Stimulated activated CD4-positive, alpha-beta T cell treated with anti-CD3 and anti-CD28 coated beads, Interleukin-4, amount 100 ng/mL, for 48 hours (primary cell): ENCODE results near the gene NET1.
"Not testable (repeated sequence)": the region's sequence is repeated elsewhere in the genome, so short reads cannot be mapped to it uniquely, and the experiment has no call there.

Experiments
- DNase-seq, 2 donors: peaks; one replicate each; pipeline ENCODE4 v3.0.0-alpha.2; 2020; ENCODE audit warnings: low read depth in 2 of 2

Gene NET1

DNA sequence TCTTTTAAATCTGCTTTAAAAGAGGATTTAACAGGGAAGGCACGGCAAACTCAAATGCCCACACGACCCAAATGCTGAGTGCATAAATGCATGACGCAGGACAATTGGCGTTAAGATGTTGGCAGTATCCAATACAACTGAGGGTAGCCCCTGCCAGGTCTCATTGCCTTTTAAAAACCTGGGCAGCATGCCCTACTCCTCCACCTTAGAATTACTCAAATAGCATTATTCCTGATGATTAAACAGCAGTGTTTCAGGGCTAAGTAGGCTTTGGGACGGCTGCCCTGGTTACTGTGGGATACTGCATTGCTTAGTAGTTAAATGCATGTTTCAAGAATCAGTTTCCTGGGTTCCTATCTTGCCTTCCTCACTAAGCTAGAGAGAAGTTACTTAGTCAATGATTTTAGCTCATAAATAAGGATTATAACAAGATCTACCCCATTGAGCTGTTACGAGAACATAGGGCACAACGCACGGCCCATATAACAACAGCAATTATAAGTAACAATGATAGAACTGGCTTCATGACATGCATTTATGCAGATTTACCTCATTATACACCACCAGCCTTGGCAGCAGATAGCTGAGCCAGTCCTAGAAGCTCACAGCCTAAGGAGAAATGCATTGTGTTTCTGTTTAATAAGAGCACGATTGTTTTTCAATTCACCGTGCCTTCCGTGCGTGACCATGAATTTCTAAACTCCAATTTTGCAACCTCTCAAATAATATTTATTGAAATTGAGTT is 15.6 kb upstream of the NET1 start:
- no peak for DNase-seq

DNA sequence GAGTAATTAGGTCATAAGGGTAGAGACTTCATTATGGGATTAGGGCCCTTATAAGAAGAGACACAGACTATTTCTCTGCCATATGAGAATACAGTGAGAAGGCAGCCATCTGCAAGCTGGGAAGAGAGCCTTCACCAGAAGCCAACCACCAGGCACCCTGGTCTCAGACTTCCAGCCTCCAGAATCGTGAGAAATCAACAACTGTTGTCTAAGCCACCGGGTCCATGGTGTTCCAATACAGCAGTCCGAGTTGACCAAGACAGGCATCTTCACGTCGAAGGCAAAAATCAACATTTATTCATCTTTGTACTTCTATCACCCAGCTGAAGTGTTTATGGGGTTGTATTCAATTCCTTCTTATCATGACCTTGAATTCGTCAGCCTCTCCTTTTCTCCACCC is 13.0 kb upstream of the NET1 start:
- no peak for DNase-seq

DNA sequence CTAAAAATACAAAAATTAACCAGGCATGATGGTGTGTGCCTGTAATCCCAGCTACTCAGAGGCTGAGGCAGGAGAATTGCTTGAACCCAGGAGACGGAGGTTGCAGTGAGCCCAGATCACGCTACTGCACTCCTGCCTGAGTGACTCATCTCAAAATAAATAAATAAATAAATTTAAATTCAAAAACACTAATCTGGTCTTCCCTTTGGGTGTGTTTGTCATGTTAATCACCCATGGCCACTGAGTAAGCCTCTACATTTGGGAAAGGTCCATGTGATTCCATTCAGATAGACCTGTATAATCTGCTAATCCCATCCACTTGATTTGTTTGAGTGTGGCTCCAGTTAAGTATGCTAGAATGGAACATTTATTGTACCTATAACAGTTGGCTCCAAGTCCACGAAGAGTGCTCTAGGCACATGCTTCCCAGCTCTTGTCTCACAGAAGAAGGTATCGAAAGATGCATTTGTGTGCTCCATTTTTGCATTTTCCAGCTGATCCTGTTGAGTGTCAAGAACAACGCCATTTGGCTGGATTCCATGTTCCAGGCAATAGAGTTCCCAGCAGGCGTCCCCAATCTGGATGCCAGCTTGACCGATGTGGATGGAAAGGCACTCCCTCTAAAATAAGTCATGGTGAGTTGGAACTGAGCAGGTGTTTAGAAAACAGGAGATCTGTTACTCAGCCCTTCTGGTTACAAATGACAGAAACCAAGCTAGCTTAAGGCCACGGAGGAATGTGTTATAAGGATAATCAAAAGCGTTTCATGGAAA is 11.7 kb upstream of the NET1 start:
- DNase-seq, result no peak

DNA sequence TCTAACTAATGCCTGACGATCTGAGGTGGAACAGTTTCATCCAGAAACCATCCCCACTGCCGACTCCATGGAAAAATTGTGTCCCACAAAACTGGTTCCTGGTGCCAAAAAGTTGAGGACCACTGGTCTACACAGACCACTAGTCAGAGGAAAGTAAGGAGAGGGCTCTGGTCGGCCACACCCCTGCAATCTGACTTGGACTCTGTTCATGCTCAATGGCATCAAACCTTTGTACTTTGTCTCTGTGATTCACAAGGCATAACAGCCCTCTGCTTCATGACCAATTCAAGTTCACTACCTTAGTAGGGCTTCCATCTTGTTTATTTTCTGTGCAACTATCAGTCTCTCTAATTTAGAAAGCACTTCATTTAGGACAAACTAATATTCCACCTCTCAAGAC is 9.6 kb upstream of the NET1 start:
- DNase-seq, result no peak

DNA sequence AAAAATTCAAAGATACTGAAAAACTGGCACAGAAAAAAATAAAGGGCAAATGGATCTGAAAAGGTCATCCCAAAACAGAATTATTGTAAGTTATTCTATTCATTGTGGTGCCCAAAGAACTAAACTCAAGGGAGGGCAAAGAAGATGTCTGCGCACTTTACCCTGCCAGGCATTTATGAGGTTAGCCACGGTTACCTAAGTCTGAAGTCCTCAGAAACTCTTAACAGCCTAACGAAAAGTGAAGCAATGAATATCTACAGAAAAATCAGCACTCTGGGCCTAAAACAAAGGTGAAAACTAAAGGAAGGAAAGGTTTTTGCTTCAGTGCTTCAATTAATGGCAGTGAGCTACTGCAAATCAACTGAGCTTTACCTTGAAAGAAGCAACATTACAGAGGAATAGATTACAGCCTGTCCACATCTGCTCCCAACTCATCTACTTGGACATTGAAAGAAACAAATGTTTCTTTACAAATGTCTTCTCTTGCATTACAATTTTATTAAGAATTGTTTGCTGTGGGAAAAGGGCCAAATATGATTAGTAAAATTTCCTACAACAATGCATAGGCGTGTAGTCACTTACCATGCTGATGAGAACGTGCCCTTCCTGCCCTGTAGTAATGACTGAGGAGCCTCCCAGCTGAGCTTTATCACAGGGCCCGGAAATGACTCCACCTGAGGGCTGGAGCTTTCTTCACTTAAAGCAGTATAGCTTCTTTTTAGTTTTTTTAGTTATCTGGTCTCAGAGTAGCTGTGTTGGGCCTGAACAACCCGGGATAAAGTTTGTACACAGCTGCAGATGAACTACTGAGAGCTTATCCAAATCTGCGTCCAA is 7.9 kb upstream of the NET1 start, which contains the start of gene TUBAL3:
Gene TUBAL3 (minus strand): TSS at position 621 of the 834 bp plus-strand sequence. CDS start 36 bp downstream, at position 585.
- no peak for DNase-seq

DNA sequence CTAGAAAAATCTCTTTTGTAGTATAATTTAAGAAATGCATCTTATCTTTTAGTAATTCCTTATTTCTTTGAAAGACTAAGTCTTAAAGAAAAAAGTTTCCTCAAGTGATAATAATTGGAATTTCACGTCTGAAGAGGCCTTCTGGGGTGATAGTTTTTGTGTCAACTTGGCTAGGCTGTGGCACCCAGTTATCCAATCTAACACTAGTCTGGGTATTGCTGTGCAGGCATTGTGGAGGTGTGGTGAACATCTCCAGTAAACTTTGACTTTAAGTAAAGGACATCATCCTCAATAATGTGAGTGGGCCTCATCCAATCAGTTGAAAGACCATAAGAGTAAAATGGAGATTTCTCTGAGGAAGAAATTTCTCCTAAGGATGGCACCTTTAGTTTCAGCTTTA is 5.4 kb upstream of the NET1 start:
- no peak for DNase-seq

DNA sequence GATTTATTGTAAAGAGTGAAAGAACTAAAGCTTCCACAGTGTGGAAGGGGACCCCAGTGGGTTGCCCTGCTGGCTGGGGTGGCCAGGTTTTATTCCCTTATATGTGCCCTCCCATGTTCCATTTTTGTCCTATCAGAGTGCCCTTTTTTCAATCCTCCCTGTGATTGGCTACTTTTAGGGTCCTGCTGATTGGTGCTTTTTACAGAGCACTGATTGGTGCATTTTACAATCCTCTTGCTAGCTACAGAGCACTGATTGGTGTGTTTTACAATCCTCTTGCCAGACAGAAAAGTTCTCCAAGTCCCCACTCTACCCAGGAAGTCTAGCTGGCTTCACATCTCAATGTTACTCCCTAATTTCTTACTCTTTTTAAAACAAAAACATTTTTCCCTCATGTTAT is 1.6 kb upstream of the NET1 start:
- not testable (repeated sequence) for DNase-seq

DNA sequence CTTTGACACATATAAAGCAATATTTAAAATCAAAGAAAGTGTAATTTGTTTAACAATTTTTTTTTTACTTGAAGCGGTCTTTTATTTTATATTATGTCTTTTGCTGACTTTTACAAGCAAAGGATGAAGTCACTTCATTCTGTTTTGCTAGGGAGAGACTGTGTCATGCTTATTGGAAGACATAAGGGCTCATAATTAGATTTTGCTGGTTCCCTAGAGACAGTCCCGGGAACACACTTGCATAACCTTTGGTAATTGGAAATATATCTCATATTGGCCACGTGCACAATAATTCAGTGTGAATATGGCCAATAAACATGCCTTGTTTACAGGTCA is 448 bp upstream of the NET1 start:
- DNase-seq, result no peak

DNA sequence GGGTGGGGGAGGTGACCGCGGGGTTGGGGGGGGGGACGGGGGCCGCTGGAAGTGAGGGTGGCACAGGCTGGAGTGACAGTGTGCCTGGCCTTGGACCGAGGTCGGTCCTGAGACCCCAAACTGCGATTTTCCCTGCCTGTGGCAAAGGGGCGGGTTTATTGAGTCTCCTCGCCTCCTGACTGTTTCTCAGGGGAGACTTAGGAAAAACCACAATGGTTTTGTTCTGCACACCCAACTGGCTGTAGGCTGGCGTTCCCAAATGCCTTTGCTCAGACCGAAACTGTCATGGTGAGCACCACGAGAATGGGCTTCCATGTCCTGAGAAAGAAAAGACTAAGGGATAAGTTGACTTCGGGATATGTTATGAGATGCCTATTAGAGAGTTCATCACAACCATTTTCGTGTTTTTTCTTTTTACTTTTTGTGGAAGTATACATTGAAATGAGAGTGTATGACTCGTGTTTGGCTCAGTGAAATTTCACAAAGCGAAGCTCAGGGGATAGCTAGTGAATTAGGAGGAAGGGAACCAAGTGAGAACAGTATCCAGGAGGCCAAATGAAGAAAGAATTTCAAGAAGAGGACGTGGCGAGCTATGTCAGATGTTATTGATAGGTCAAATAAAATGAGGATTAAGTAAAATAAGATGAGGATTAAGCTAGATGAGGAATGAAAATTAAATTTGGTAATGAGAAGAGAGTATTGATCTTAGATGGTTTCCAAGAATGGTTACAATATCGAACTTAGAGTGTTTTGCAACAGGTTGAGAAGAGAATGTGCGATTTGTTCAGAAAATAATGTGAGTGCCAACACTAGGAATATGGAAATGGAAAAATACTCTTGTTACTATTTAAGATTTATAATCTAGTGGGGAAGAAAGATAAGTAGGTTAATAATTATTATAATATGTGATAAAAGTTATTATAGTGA is 918 bp downstream of the NET1 start:
- DNase-seq, result no peak

DNA sequence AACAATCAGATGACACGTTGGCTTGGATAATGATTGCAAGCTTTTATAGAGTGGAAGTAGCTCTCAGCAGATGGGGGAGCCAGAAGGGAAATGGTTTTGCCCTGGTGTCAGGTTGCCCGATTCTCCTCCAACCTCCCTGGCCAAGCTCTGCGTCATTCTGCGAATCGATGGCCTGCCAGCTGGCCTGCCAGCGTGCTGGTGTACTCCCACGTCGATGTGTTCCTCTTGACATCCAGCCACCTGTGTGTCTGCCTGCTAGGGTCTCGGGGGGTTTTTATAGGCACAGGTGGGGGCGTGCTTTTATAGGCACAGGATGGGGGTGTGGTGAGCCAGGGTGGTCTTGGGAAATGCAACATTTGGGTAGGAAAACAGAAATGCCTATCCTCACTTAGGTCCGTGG is 4.6 kb downstream of the NET1 start:
- DNase-seq, result no peak

DNA sequence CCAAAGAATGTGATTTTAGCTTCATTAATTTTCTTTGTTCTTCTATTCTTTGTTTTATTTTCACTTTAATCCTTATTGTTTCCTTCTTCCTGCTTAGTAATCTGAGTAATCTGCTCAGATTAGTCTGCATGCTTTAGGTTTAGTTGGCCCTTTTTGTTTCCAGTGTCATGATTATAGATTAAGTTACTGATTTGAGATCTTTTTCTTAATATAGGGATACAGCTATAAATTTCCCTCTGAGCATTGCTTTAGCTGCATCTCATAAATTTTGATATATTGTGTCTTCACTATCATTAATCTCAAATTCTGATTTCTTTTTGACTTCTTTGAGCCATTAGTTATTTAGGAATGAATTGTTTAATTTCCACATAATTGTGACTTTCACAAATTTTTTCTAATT is 6.2 kb downstream of the NET1 start:
- DNase-seq, result no peak

DNA sequence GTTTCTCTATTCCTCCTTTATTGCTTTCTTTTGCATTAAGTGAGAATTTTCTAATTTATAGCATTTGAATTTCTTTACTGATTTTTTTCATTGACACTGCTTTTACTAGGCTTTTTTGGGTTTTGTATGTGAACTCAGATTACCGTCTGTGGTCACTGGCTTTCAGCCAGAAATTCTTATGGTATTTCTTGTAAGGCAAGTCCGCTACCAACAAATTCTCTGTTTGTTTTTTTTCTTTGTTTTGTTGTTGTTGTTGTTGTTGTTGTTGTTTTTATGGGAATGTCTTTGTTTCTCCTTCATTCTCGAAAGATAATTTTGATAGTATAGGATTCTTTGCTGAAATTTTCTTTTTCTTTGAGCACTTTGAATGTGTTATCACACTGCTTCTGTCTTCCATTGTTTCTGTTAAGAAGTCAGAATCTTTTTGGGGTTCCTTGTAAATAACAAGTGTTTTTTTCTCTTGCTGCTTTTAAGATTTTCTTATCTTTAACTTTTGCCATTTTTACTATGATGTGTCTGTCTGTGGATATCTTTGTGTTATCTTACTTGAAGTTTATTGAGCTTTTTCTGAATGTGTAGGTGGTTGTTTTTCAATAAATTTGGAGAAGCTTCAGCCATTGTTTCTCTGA is 7.2 kb downstream of the NET1 start:
- DNase-seq, result no peak

DNA sequence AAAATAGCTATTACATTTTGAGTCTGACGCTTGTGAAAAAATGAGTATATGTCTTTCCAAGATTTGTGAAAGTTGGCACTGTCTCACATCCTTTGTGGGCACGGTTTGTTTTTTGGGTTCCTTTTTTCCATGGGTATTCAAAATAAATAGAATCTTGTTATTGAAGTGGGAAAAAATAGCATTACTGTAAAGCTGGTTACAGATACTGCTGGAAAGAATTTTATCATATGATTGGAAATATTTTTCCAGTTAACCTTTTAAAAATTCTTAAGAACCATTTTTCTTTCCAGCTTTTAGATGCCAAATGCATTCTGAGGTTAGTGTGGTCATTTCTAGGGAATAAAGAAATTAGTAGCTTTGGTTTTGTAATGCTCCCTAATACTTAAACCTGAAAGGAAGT is 11.4 kb downstream of the NET1 start:
- DNase-seq, result no peak

DNA sequence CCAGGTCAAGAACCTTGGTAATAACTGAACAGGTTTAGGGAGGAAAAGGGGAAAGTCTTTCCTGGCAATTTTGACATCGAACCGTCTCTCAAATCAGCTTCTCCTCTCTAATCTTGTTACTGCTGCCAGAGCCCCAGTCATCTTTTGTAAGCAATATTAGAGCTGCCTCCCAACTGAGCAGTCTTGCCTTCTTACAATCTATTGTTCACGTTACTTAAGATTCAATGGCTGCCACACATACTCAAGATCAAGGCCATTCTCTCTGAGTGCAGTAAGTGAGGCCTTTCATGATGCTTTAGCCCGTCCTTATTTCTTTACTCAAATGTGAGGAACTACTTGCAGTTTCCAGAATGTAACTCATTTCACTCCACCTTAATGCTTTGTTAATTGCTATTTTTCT is 12.4 kb downstream of the NET1 start:
- no peak for DNase-seq

DNA sequence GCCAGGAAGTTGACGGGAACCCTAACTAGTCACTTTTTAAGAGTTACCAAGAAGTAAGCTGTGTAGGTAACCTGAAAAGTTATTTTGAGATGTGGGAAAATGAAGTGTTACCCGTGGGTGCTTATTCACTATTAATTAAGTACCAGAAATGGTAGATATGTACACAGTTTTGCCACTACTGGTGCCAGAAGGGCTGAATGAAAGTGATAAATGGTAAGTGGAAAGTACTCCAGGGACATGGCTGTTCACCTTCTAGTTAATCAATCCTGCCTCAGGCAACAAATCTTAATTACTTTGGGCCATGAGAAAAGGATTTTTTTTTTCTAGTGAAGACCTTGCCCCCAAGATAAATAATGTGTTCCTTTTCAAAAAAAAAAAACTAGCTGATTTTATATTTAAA is 15.8 kb downstream of the NET1 start:
- DNase-seq, result no peak

DNA sequence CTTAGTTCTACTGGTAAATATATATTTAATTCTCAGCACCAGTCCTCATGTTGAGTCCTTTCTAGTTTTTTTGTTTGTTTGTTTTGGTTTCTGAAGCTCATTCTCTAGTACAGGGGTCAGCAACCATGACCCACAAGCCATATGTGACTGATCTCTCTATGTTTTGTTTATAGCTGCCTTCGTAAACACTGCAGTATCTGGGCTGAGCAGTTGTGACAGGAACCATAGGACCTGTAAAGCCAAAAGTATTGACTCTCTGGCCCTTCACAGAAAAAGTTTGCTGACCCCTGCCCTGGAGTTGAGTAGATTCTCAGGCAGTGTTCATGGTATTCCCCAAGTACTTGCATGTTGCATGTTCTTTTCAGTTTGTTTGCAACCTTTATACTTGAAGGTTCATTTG is 20.8 kb downstream of the NET1 start:
- DNase-seq, result no peak

DNA sequence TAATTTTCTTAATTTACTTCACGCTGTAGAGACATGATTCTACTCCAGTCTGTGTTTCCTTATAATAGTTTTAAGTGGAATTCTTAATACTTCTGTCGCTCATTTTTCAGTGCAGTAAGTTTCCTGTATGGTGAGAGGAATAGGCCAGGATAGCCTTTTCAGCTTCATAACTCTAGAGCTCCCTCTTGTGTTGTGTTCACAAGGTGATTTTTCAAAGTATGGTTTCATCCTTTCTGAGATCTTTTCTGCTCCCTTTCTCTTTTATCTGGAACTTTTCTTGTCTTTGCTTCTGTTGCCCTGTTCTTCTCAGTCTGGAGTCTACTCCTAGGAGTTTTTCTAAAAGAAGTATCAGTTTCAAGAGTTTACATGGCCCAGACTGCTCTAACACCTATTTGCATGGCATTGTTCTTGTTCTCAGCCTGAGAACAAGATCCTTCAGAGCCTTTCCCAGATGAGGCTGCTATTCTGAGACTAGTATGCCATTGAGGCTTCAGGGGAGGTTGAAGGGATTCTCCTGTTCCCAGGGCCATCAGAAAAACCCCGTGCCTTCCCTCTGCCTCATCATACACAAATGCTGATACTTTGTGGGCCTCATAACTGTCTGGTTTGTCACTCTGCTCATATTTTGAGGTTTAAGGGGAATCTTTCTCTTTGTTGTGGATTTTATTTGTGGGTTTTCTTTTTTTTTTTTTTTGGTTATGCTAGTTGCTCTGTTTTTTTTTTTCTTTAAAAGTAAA is 21.8 kb downstream of the NET1 start:
- DNase-seq, result no peak

DNA sequence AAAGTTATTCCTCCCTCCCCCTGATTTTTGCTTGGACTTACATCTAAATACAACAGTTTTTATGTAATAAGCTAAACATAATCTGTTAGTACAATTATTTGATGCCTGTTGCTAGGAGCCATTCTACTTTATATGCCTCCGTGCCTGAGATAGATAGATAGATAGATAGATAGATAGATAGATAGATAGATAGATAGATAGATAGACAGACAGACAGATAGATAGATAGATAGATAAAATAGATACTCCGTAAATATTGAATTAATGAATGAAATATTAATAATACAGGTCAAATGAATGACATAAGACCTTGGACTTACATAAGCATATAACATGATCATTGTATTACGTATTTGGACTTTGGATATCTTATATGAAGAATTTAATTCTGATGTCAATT is 23.0 kb downstream of the NET1 start:
- no peak for DNase-seq

DNA sequence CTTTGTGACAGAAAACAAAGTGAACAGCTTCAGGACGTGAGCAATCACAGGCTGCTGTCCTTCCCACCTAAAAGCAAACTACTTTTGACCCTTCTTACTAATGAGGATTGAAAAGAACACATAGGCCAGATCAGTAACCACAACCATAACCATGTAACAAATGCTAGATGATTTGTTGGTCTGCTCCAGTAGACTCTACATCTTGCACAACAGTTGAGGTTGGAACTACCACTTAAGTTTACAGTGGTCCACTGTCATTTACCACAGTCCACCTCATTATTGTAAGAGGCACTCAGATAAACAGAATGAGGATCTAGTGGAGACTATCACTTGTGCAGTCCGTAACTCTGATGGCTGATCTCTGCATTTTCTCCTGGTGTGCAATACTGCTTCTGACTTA is 27.8 kb downstream of the NET1 start:
- DNase-seq, result no peak

DNA sequence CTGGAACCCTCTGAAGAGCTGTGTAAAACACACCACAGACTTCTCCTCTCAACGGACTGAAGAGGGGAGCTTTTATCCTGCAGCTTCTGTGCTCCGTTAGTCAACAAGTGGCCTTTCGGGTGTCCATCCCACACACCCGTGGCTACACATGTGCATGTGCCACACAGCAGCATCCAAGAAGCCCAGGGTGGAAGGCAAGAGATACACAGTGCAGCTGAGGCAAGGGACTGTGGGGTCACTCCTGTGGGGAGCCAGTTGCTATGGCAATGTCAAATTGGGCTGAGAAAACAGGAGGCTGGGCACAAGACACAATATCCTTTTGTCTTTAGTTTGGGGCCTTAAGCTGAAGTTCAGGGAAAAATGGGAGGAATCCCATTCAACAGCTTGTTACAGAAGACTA is 28.7 kb downstream of the NET1 start:
- no peak for DNase-seq
